Bronchial smooth muscle cell (primary cell): ENCODE data around the gene LRRN4. TPM values are rescaled to one million over a fixed set of nuclear protein-coding genes. Genes with fewer than 3 reads are reported as not detected.

Source experiments
- total RNA-seq: library from RNA; depleted of rRNA; stranded (reverse); fragments of >200 nt; gene quantifications from 2 replicates; pipeline ENCODE4 v1.2.1, GENCODE V29; 2014

LRRN4 gene
- total RNA-seq: not detected in 2 replicates

GRCh38 chr20:6053776-6054688 is at the start of gene LRRN4:
TSS of gene LRRN4 (minus strand) at chr20:6054060. CDS start at chr20:6052799, 1,261 bp downstream.

Other genes starting within 250 kb of the LRRN4 start
- gene CHGB, start 142.6 kb downstream of the LRRN4 start, total RNA-seq: 0.09 and 0.16 TPM in 2 replicates
- 4.5 and 4.6 TPM in 2 replicates for gene TRMT6, start 103.5 kb downstream of the LRRN4 start, total RNA-seq
- 2.1 and 3.5 TPM in 2 replicates for gene MCM8, start 103.4 kb downstream of the LRRN4 start, total RNA-seq
- gene CRLS1, start 47.9 kb downstream of the LRRN4 start, total RNA-seq: 23.6 and 30.7 TPM in 2 replicates
- 2.6 and 4.9 TPM in 2 replicates for gene FERMT1, start 69.0 kb upstream of the LRRN4 start, total RNA-seq